HepG2 (cell line): ENCODE results near the gene EFL1. TPM values are rescaled to one million over a fixed set of nuclear protein-coding genes. Genes with fewer than 3 reads are reported as not detected.

Experiments
- ATAC-seq: fragments of 200-7000 bp; cut with Tn5 transposase; 3 replicates; pipeline ENCODE4 v1.9.1; 2020; ENCODE audit warnings: mild to moderate bottlenecking, moderate library complexity
- BruUV-seq: library from RNA; stranded (reverse); fragments of 400-500 nt; replicated peaks from 2 replicates; lab custom pipeline; 2021; lab: Mats Ljungman, UMichigan
- CTCF ChIA-PET: fragments of 300-600 bp; formaldehyde crosslinking; extraction: SDS; loops from one replicate; lab custom pipeline; 2021; ENCODE audit warnings: low total read pairs, inconsistent platforms, low intra/inter-chr PET ratio; lab: Yijun Ruan, JAX
- POLR2A ChIA-PET: fragments of 350-600 bp; sonication (Branson Sonifier 250); formaldehyde crosslinking; loops from one replicate; lab custom pipeline; 2020; ENCODE audit warnings: antibody characterized with exemption, inconsistent platforms; lab: Yijun Ruan, JAX
- DNase-seq: peaks from one replicate; pipeline ENCODE4 v3.0.0-alpha.2; 2015; ENCODE audit warnings: low spot score
- FAIRE-seq: peaks from 3 replicates; lab custom pipeline; 2011; peaks lifted over from hg19 to GRCh38; lab: Jason Lieb, UNC
- H2AFZ ChIP-seq: one replicate; pipeline ENCODE4 v1.6.1; 2011; ENCODE audit warnings: low read length, inconsistent platforms
- H3K27ac ChIP-seq: fragments of 300-600 bp; 3 replicates; pipeline ENCODE4 v1.8.0; 2011; ENCODE audit warnings: mixed run types, mild to moderate bottlenecking, mixed read lengths, low read length, inconsistent platforms; ENCODE audit not compliant: insufficient read depth; ENCODE audit errors: extremely low read length
- H3K27me3 ChIP-seq, 2 experiments: fragments of 200-600 bp in 1 of 2; 2 replicates in 1 of 2; 3 replicates in 1 of 2; pipeline versions ENCODE4 v1.6.0 to v1.8.0; 2011; ENCODE audit warnings: low read length in 2 of 2, mild to moderate bottlenecking in 2 of 2, moderate library complexity in 2 of 2, inconsistent platforms in 1 of 2; ENCODE audit not compliant: insufficient read depth in 2 of 2, control insufficient read depth in 1 of 2
- H3K36me3 ChIP-seq, 2 experiments: fragments of 200-600 bp in 1 of 2; replicated peaks in 1 of 2; 2 replicates in 1 of 2; 3 replicates in 1 of 2; pipeline versions ENCODE4 v1.5.1 to v1.8.0; 2011; ENCODE audit warnings: low read length in 2 of 2, inconsistent platforms in 1 of 2; ENCODE audit not compliant: insufficient read depth in 2 of 2, control insufficient read depth in 1 of 2
- H3K4me1 ChIP-seq: 2 replicates; pipeline ENCODE4 v1.5.1; 2012; ENCODE audit warnings: low read length, inconsistent platforms; ENCODE audit not compliant: insufficient read depth
- H3K4me2 ChIP-seq: 2 replicates; pipeline ENCODE4 v1.6.0; 2011; ENCODE audit warnings: low read depth, low read length, inconsistent platforms
- H3K4me3 ChIP-seq, 3 experiments: fragments of 200-600 bp in 1 of 3; sonication (generic), shearing (Covaris generic) in 1 of 3; replicated peaks in 1 of 3; 2 replicates each; pipeline ENCODE4 v1.5.1; 2011 to 2016; ENCODE audit warnings: low read length in 3 of 3, inconsistent platforms in 2 of 3, low read depth in 2 of 3, mild to moderate bottlenecking in 2 of 3, control low read depth in 1 of 3, mixed read lengths in 1 of 3; ENCODE audit not compliant: insufficient read depth in 1 of 3
- H3K79me2 ChIP-seq: one replicate; pipeline ENCODE4 v1.6.1; 2011; ENCODE audit warnings: low read length, inconsistent platforms; ENCODE audit not compliant: insufficient read depth
- H3K9ac ChIP-seq: 2 replicates; pipeline ENCODE4 v1.6.0; 2011; ENCODE audit warnings: mild to moderate bottlenecking, low read depth, low read length, inconsistent platforms; ENCODE audit not compliant: insufficient read depth
- H3K9me3 ChIP-seq: 2 replicates; pipeline ENCODE4 v1.5.1; 2012; ENCODE audit warnings: mild to moderate bottlenecking, low read length
- H4K20me1 ChIP-seq: 2 replicates; pipeline ENCODE4 v1.6.0; 2011; ENCODE audit warnings: inconsistent platforms, mild to moderate bottlenecking, low read length, moderate library complexity; ENCODE audit not compliant: insufficient read depth
- ELK4 ChIP-seq: sonication (generic); formaldehyde crosslinking; IDR thresholded peaks from 2 replicates; pipeline ENCODE4 v1.9.0; 2021; ENCODE audit warnings: missing genetic modification reagents, borderline replicate concordance
- FOXA3 ChIP-seq: IDR thresholded peaks from 2 replicates; pipeline ENCODE4 v1.6.1; 2016; ENCODE audit warnings: missing genetic modification reagents, missing compliant biosample characterization
- GABPB1 ChIP-seq: IDR thresholded peaks from 2 replicates; pipeline ENCODE4 v1.6.1; 2016; ENCODE audit warnings: mild to moderate bottlenecking, missing genetic modification reagents, moderate library complexity, missing compliant biosample characterization
- HNF1B ChIP-seq: sonication (generic); formaldehyde crosslinking; IDR thresholded peaks from 2 replicates; pipeline ENCODE4 v1.5.1; 2020; ENCODE audit warnings: mild to moderate bottlenecking, moderate library complexity, missing genetic modification reagents
- IKZF1 ChIP-seq: fragments of 450-650 bp; IDR thresholded peaks from 2 replicates; pipeline ENCODE4 v1.7.1; 2016
- SRY ChIP-seq: sonication (generic); formaldehyde crosslinking; IDR thresholded peaks from 2 replicates; pipeline ENCODE4 v1.8.0; 2022; ENCODE audit warnings: mild to moderate bottlenecking, missing genetic modification reagents
- THAP9 ChIP-seq: sonication (generic); formaldehyde crosslinking; IDR thresholded peaks from 2 replicates; pipeline ENCODE4; 2020; ENCODE audit warnings: missing genetic modification reagents, mild to moderate bottlenecking, borderline replicate concordance
- USF2 ChIP-seq, 2 experiments: sonication (generic) in 1 of 2; formaldehyde crosslinking in 1 of 2; IDR thresholded peaks; 2 replicates each; pipeline versions ENCODE4 v1.5.1 to v1.6.1; 2011 to 2020; ENCODE audit warnings: borderline replicate concordance in 1 of 2, low read depth in 1 of 2, low read length in 1 of 2, mild to moderate bottlenecking in 1 of 2, missing genetic modification reagents in 1 of 2, moderate library complexity in 1 of 2
- ZBTB39 ChIP-seq: sonication (generic); formaldehyde crosslinking; IDR thresholded peaks from 2 replicates; pipeline ENCODE4 v1.5.0; 2020; ENCODE audit warnings: missing genetic modification reagents
- ZNF782 ChIP-seq: sonication (generic); formaldehyde crosslinking; IDR thresholded peaks from 2 replicates; pipeline ENCODE4 v1.4.0; 2020; ENCODE audit warnings: missing genetic modification reagents, mild to moderate bottlenecking, borderline replicate concordance
- WGBS: methylation state at CpG from one replicate; pipeline ENCODE4 v1.1.6; 2017; ENCODE audit warnings: low lambda C conversion rate; 5-methylcytosine and 5-hydroxymethylcytosine counted together
- in situ Hi-C: cut with HindIII; loops from 2 replicates; pipeline ENCODE4 v1.10.0; 2017; ENCODE audit warnings: low pct_unique_long_range_greater_than_20kb; ENCODE audit not compliant: extremely low pct_ligation_motif_present
- intact Hi-C: fragments of 100-400 bp; cut with micrococcal nuclease; formaldehyde crosslinking; loops from one replicate; pipeline ENCODE4 v1.10.0; 2022; ENCODE audit not compliant: unreplicated experiment
- polyA plus RNA-seq, 8 experiments: library from polyadenylated mRNA; depleted of rRNA in 3 of 8; stranded (reverse) in 7 of 8; unstranded in 1 of 8; fragments of >200 nt; fragmentation: Illumina TruSeq in 4 of 8; extraction: Trizol in 4 of 8; gene quantifications; 2 replicates each; pipeline versions ENCODE4 v1.2.1 to v1.2.3, GENCODE V29; 2011 to 2016; ENCODE audit warnings: low read depth in 4 of 8, missing spikeins in 1 of 8, mixed read lengths in 1 of 8; ENCODE audit not compliant: insufficient read depth in 1 of 8
- total RNA-seq, 5 experiments: library from RNA; depleted of rRNA; stranded (reverse); fragments of >200 nt; fragmentation: Illumina TruSeq; extraction: Trizol; gene quantifications; 2 replicates each; pipeline ENCODE4 v1.2.3, GENCODE V29; 2016; ENCODE audit warnings: low read depth in 1 of 5

Gene EFL1
- total and polyA plus RNA-seq, 2 of the 13 experiments (the other 11 are each of a cell fraction or from before 2014, with no cell fraction given), result 6.4 to 12.0 TPM

- TF ChIP-seq SRY (CRISPR knock-in tag), result no peak
- TF ChIP-seq ELK4 (CRISPR knock-in tag), result no peak
- TF ChIP-seq ZNF782 (CRISPR knock-in tag), result no peak
Observed at GRCh38 chr15:82133251-82133650, 129.3 kb downstream of the EFL1 start (continued).

- H3K4me3 ChIP-seq, result no peak overlapping the region
- ChIA-PET CTCF (no interaction called here), POLR2A (no interaction called here)
- no peak overlapping the region for H3K9ac ChIP-seq
- H3K36me3 ChIP-seq, result peaks cover 1 to 22% of the 10 kb centered on the region in 2 experiments; a peak in 2 of 5 replicates
- H3K27ac ChIP-seq, result no peak overlapping the region
- WGBS, result 90% methylated on average over 2 of the region's 2 CpGs
- H2AFZ ChIP-seq, result no peak overlapping the region
- FAIRE-seq (no peak), ATAC-seq (no peak), DNase-seq (no peak)
- H3K4me1 ChIP-seq, result peaks cover 3% of the 10 kb centered on the region; the same call in 1 of the 2 replicates
- intact Hi-C loops (no loop called here), in situ Hi-C loops (no loop called here)
- no TSS peak for BruUV-seq
- no peaks in the 10 kb centered on the region for H4K20me1 ChIP-seq
- no peaks in the 10 kb centered on the region for H3K9me3 ChIP-seq
- no peaks in the 10 kb centered on the region for H3K79me2 ChIP-seq
- no peak overlapping the region for H3K4me2 ChIP-seq
- H3K27me3 ChIP-seq, result no peaks in the 10 kb centered on the region
- TF ChIP-seq FOXA3 (CRISPR knock-in tag), result no peak
- TF ChIP-seq USF2 (IDR thresholded peaks at IDR 0.05; ENCODE audit: low read depth, low read length), result no peak
- TF ChIP-seq USF2 (CRISPR knock-in tag; IDR thresholded peaks at IDR 0.05; ENCODE audit: borderline replicate concordance), result no peak
- no peak for TF ChIP-seq GABPB1
- TF ChIP-seq ZBTB39, result no peak
- no peak for TF ChIP-seq THAP9
- no peak for TF ChIP-seq IKZF1
- TF ChIP-seq HNF1B, result no peak
Observed at GRCh38 chr15:82132742-82133141, 129.8 kb downstream of the EFL1 start.
